GM19397 (cell line): ENCODE results near the gene VEPH1.
"Not testable (repeated sequence)": the region's sequence is repeated elsewhere in the genome, so short reads cannot be mapped to it uniquely, and the experiment has no call there.

Experiments used
- ATAC-seq: cut with Tn5 transposase; IDR thresholded peaks from one replicate; pipeline ENCODE4 v1.9.1; 2021; ENCODE audit warnings: mild to moderate bottlenecking, moderate library complexity; ENCODE audit not compliant: unreplicated experiment

The VEPH1 gene

GRCh38 chr3:157355276-157355675 lies 147.9 kb downstream of the VEPH1 start:
- ATAC-seq = no peak

- ATAC-seq = no peak
Observed at GRCh38 chr3:157354722-157355121, 148.5 kb downstream of the VEPH1 start.

GRCh38 chr3:157354254-157354653 lies 149.0 kb downstream of the VEPH1 start:
- ATAC-seq = no peak

- no peak for ATAC-seq
Observed at GRCh38 chr3:157353652-157354051, 149.6 kb downstream of the VEPH1 start.

- ATAC-seq = no peak
Observed at GRCh38 chr3:157351981-157352380, 151.2 kb downstream of the VEPH1 start.

GRCh38 chr3:157350651-157351050 lies 152.6 kb downstream of the VEPH1 start:
- ATAC-seq = not testable (repeated sequence)

DNA sequence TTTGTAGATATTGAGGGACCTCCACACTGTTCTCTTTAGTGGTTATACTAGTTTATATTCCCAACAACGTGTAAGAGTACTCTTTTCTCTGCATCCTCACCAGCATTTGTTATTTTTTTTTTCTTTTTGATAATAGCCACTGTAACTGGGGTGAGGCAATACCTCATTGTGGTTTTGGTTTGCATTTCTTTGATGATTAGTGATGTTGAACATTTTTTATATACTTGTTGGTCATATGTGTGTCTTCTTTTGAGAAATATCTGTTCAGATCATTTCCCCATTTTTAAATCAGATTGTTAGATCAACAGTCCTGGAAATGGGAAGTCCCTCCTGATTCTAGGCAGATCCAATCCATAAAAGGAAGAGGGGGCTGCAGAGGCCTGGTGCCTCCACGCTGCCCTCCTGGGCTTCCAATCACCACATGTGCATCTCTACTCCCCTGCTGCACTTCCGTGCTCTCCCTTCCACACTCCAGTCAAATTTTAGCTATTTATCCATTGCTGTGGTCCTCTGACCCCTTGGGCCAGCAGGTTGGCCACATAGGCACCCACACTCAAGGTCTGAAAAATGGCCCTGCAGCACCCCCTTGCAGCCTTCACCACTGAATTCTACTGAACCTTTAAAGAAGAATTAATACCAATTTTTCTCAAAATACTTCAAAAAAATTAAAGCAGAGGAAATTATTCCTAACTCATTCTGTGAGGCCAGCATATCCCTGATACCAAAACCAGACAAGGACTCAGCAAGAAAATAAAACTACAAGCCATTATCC lies 154.7 kb downstream of the VEPH1 start:
- not testable (repeated sequence) for ATAC-seq

DNA sequence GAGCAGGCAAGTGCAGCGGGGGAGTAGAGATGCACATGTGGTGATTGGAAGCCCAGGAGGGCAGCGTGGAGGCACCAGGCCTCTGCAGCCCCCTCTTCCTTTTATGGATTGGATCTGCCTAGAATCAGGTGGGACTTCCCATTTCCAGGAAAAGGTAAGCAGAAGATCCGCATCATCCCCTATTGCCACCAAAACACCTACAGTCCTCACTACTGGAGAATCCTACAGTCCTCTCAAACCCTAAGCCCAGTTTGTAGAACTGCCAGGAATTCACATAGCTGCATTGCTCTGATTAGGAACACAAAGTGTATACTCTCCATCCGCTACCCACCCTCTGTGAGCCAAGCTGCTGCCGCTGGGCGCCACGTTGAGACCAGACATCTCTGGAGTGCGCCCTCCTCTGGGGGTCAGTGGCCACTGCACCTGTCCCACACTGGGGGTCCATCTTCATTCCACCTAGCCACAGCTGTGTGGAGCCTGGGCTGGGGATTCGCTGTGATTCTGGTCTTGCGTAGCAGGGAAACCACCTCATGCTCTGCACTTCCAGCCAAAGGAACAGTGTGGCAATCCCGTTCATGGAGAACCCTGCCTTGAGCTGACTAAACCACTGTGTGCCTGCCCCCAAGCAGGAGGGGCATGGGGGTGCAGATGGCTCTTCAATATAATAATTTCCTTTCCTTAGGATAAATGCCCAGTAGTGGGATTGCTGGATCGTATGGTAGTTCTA lies 155.5 kb downstream of the VEPH1 start:
- ATAC-seq = no peak

DNA sequence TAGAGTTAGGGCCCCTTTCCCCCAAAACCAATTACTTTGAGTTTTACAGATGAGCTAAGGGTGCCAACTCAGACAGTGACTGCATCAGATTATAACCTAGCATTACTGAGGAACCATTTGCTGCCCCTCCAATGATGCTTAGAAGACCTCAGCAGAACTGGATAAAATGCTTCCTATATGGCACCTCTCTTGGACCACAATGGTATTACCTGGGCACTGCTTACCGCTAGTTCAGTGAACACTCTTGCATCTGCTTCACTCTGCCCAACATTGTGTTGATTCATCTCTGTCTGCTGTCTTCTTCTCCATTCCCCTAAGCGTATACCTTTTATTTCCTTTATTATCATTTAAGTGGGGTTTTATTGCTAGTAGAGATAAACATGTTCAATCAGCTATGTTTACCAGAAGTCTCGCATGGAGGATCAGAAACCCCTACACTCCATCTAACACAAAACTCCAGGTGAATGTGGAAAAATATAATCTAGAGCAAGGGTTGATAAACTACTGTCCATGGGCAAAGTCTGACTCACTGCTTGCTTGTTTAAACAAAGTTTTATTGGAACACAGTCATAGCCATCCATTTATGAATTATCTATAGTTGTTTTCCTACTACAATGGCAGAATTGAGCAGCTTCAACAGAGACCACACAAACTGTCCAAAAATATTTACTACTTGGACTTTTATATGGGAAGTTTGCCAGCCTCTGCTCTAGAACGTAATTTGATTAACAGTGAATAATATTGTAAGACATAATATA lies 166.8 kb downstream of the VEPH1 start:
- ATAC-seq = no peak

GRCh38 chr3:157335233-157336076 lies 167.8 kb downstream of the VEPH1 start:
- no peak for ATAC-seq

DNA sequence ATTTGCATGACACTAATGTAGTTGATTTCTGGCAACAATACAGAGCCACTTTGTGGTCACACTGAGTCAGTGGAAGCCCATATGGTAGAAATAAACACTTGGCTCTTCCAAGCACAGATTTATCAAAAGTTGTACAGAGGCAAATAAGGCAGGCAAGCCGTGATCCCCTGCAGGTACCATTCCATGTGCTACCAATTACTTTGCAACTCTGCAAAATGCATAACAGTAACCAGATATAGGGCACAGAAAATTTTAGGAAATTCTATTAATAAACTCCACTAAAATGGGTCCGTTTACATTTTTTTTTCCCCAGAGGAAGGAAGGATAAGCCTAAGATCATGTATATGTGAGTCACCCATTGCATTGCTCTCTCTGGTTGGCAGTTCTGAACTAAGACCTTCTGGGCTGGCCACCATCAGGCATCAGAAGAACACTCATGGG lies 169.6 kb downstream of the VEPH1 start:
- ATAC-seq = no peak

DNA sequence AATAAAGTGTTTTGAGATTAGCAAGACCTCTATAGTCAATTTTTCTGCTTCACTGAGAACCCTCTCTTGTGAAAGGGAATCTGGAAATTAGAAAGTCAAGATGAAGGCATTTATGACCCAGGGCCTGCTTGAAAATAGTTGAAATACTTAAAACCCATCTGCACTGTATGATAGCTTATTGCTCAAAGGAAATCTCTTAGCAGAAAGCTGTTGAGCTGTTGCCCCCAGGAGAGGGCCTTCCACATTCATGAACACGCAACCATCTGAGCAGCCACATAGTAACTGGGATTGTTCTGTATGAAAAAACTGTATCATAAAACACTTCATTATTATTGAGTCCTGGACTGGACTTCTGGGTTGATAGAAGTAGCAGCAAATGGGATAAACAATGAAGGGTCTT lies 173.0 kb downstream of the VEPH1 start:
- no peak for ATAC-seq

DNA sequence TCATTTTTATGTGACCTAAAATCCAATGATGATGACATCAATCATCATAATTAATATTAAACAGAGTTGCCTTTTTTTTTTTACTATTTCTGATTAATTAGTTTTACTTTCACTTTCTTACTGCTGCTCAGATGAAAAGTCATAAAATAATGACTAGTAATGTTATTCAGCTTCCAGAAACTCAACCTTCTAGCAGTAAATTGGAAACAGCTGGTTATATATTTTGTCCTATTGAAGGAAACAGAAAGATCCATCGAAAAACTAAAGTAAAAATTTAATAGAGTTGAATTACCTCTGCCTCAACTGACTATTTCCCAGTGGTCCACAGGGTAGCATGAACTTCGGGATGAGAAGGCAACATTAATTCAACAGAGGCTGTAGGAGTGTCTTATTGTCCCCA lies 173.7 kb downstream of the VEPH1 start:
- no peak for ATAC-seq

GRCh38 chr3:157327837-157328236 lies 175.4 kb downstream of the VEPH1 start:
- ATAC-seq = no peak

- ATAC-seq = no peak
Observed at GRCh38 chr3:157327018-157327417, 176.2 kb downstream of the VEPH1 start.

GRCh38 chr3:157324869-157325268 lies 178.3 kb downstream of the VEPH1 start:
- ATAC-seq = not testable (repeated sequence)

DNA sequence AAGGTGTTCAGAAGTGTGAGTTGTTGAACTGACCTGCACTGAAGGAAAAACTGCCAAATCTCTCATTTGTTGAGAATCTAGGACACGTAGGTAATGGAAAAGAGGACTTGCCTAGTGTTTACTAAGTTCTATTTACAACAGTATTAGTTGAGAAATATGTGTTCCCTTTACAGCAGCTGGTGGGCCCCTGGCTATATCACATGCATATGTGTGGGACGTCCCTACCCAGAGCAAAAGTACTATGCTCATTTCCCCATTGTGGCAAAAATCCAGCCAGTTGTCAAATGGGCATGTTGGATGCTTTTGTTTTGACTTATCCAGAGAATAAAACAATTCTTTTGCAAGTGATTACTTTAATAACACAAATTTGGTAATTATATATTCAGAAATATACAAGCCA lies 179.9 kb downstream of the VEPH1 start:
- ATAC-seq = no peak

DNA sequence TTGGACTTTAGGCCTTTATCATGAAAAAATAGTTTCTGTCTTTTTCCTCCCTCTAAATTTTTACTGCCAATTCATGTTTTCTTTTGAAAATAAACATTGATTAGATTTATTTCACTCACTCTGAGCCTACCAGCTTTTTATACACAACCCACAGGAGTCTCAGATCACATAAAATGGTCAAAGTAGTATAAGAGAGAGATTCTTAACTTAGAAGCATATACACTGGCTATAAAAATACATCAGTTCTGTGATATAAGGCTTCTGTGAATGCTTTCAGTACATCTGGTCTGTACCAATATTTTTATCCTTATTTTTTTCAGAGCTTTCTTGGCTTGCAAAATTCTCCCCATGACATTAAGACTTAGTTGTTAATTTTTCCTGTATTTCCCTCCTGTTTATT lies 183.5 kb downstream of the VEPH1 start:
- no peak for ATAC-seq

DNA sequence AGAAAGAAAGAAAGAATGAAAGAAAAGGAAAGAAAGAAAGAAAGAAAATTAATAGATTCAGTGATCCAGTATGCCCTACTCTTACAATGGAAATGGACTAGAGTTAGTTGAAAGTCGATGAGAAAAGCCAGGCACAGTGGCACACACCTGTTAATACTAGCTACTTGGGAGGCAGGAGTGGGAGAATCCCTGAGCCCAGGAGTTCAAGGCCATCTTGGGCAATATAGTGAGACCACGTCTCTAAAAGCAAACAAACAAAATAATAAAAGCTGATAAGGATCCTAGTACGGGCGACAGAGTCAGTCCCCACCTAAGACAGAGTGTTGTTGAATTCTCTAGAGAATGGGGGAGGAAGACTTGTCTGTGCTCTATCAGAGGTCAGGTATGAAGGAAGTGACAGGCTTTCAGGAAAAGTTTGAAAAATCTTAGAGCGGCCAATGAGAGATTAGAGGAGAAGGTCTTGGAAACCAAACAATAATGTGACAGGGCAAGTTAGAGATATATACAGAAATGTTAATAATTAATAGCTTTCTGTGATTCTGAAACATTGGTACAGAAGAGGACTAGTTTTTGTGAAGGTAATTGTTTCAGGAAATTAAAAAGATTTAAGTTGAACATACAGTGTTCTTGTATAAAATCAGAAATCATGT lies 184.5 kb downstream of the VEPH1 start:
- no peak for ATAC-seq

GRCh38 chr3:157317895-157318294 lies 185.3 kb downstream of the VEPH1 start:
- ATAC-seq = no peak
